ENCODE measurements around the gene MDM1.

Gene MDM1

DNA sequence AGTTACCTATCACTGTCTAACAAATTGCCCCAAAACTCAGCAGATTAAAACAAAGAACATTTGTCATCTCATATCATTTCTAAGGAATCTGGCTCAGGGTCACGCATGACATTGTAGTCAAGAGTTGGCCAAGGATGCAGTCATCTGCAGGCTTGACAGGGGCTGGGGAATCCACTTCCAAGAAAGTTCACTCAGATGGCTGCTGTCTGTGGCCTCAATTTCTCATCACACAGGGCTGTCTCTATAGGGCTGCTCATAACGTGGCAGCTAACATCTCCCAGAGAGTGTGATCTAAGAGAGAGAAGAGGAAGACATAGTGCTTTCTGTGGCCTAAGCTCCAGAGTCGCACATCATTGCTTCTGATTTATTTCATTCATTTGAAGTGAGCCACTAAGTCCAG, 61.8 kb downstream of the MDM1 start:
- DNase-seq = no peak

DNA sequence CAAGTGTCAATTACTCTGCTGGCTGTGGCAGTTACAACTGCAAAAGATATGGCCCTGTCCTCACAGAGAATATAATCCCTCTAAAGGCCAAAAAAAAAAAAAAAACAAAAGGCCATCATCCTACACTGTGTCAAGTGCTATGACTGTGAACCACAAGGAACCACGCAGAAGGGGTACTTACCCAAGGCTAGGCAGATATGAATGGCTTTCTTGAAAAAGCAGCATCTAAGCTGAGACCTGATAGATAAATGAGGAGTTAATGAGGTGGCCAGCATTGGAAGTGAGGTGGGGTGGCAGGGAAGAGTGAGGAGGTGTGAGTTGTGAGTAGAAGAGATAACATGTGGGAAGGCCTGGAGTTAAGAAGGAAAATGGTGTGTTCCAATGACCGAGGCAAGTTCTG, 62.4 kb downstream of the MDM1 start:
- no peak for DNase-seq

DNA sequence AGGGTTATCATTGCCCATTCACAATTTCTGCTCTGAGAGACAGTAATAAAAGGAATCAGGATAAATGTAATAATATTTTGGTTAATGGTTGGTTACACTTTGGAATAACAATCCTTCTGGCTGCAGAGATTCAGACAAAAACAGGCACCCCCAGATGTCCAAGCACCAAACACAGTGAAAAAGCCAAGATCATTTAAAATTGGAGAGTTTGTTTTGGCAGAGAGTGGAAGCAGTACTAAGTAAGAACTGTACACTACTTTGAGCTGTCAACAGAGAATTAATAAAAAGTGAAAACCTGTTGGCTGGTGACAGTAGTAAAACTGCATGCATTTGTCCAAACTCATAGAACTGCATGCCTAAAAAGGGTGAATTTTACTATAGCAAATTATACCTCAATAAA, 63.2 kb downstream of the MDM1 start:
- DNase-seq = no peak

DNA sequence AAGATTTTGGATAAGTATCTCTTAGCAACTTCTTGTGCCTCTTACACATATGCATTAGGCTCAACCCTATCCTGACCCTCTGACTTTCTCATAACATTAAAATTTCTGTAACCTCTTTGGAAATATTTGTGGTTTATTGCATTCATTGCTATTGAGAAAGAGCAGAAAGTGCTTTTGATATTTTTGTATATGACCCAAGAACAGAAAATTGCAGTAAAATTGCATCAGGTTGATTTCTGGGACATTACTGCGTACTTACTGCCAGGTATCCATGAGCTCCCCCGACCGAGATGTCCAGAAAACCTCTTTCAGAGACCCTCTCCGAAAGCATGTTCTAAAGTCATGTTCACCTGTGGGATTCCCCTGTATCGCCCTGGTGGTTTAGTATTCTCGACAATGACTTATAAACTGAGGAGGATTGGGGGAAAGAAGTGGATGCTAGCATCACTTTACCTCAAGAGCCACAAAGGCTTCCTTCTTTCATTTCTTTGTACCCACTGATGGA, 64.2 kb downstream of the MDM1 start:
- DNase-seq = peak; percentile 55 to 85

GRCh38 chr12:68264857-68265256, 67.3 kb downstream of the MDM1 start:
- no peak for DNase-seq

- peak; percentile 65 to 66 for DNase-seq
Measured at GRCh38 chr12:68264158-68264855, 67.9 kb downstream of the MDM1 start.

GRCh38 chr12:68263366-68263765, 68.8 kb downstream of the MDM1 start:
- no peak for DNase-seq

- no peak for DNase-seq
Measured at GRCh38 chr12:68261896-68262295, 70.3 kb downstream of the MDM1 start.

DNA sequence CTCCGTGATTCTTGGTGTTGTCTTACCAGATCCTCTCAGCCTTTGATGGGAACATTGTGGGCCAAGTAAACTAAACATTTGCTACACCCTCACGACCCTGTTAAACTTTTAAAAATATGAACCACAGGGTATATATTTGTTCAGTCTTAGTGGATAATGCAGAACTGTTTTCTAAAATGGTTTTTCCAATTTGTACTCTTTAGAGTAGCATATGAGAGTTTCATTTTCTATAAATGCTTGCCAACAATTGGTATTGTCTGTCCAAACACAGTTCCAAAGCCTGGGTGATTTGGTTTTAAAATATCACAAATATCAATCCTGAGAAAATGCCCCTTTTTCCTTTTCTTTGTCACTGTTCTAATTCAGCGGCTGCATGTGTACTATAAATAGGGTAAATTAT, 72.0 kb downstream of the MDM1 start:
- DNase-seq = no peak

DNA sequence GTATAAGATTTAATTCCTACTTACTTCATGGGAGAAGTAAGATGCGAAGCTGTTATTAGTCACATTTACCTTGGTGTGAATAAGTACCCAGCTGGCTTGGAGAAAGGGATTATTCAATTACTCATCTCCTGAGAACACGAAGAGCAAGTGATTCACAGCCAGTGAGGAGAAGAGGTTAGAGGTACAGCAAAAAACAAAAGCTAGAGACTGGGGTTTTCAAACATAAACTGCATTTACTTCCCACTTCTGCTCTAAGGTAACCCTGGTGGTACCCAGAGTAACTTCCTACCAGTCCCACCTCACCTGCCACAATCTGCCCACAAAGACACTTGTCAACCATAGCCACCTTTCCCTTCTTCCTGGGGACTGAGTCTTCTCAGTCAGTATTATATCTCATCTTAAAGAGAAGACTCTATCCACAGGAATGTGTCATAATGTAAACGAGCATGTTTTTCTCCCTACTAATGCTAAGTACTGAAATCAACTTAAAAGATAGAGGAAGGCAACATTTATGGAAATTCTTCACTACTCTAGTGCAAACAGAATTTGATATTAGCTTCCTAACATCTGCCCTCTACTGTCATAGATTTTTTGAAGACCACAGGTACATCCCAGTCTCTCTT, 72.7 kb downstream of the MDM1 start:
- no peak for DNase-seq

DNA sequence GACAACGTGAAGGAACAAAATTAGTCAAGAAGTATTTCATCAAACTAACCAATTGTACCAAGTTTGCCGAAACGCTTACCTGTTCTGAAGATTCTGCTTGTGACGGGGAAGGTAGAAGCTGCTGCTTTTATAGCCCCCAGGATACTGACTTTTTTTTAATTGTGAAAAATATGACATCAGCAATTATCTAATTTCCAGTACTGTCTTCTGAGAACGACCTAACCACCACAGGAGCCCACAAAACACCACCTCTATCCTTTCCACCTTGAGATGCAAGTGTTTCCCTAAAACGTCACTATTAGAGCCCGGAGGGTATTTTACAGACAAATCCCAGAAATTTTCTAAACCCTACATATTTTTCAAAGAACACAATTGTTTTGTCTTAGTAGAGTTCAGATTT, 78.7 kb downstream of the MDM1 start, which contains the start of gene IL22:
Gene IL22, minus strand, starts transcription at position 101 of the 400 bp plus-strand sequence. CDS start 156 bp downstream, outside the sequence.
- no peak for DNase-seq

GRCh38 chr12:68252077-68252476, 80.1 kb downstream of the MDM1 start:
- DNase-seq = no peak

DNA sequence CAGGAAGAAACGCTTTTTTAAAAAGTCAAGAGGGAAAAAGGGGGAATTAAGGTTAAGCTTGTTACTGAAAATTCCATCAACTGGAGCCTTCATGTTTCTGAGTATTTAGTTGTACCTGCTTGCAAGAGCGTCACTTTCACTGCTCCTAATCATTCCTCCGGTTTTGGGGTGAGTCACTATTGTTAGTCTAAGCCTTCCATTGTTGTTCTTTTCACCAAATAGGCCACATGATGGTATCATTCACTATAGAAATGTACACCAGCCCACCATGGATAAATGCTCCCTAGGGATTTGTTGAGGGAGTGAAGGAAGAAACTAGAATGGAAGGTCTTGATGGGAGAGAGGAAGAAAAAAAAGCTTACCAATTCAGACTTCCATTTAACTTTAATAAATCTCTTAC, 81.7 kb downstream of the MDM1 start:
- DNase-seq = no peak

- no peak for DNase-seq
Measured at GRCh38 chr12:68247785-68248184, 84.4 kb downstream of the MDM1 start.

DNA sequence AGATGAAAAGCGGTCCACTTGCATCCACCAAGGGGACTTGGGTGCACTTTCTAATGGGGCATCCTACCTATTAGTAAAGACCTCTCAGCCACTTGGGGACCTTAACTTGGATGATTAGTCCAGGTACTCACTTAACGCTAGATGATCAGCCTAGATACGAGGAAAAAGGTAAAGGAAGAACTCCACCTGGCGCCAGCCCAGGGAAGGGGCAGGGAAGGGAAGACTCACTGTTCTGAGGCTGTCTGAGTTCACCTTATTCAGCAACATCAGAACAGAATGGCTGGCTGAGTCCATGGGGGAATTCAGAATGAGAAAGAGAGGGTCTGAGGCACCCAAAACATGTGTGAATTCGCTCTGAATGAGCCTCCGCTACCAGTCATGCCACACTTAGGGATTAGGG, 85.8 kb downstream of the MDM1 start:
- no peak for DNase-seq

- DNase-seq = no peak
Measured at GRCh38 chr12:68245180-68246021, 86.8 kb downstream of the MDM1 start.

Data from inflammatory macrophage treated with lipopolysaccharide for 1 hour (primary cell).